HFFc6 (cell line): Measurements from ENCODE around the gene TTC3. TPM values are rescaled to one million over a fixed set of nuclear protein-coding genes. Genes with fewer than 3 reads are reported as not detected.

ENCODE experiments used
- DNase-seq: peaks from one replicate; pipeline ENCODE4 v3.0.0-alpha.2; 2018
- H3K27ac Mint-ChIP-seq: 2 replicates; pipeline ENCODE4 v1.8.0; 2020; ENCODE audit warnings: mild to moderate bottlenecking, mixed read lengths
- H3K27me3 Mint-ChIP-seq: 2 replicates; pipeline ENCODE4 v1.8.0; 2021; ENCODE audit warnings: mild to moderate bottlenecking, moderate library complexity, mixed read lengths; ENCODE audit not compliant: insufficient read depth
- H3K36me3 Mint-ChIP-seq: 2 replicates; pipeline ENCODE4 v1.8.0; 2021; ENCODE audit warnings: low read depth, mixed read lengths
- H3K4me1 Mint-ChIP-seq: 2 replicates; pipeline ENCODE4 v1.8.0; 2020; ENCODE audit warnings: low read depth, mixed read lengths
- H3K4me3 Mint-ChIP-seq: 2 replicates; pipeline ENCODE4 v1.8.0; 2020; ENCODE audit warnings: mild to moderate bottlenecking, moderate library complexity, mixed read lengths
- H3K9me3 Mint-ChIP-seq: 2 replicates; pipeline ENCODE4 v1.8.0; 2020; ENCODE audit warnings: mild to moderate bottlenecking, mixed read lengths
- CTCF ChIP-seq: fragments of 200-600 bp; sonication (generic); IDR thresholded peaks from 2 replicates; pipeline ENCODE4 v1.5.0; 2021; ENCODE audit warnings: antibody characterized with exemption, mild to moderate bottlenecking
- total RNA-seq, 6 experiments: library from RNA; stranded (reverse); fragmentation: NEBNext Ultra II Directional; extraction: Animal tissue kit (Norgen Biotek cat#: 25700); gene quantifications; 2 replicates in 1 of 6; 3 replicates in 5 of 6; pipeline ENCODE4 v1.2.3, GENCODE V29; 2021

TTC3 gene
- total RNA-seq, 6 experiments from 2014 or later = 123 to 173 (median 134) TPM

- no peak overlapping the region for H3K27ac Mint-ChIP-seq
- H3K4me1 Mint-ChIP-seq = no peaks in the 10 kb centered on the region
- H3K9me3 Mint-ChIP-seq = no peaks in the 10 kb centered on the region
- no peaks in the 10 kb centered on the region; the same call in none of the 2 replicates for H3K27me3 Mint-ChIP-seq
- peaks cover 28% of the 10 kb centered on the region for H3K36me3 Mint-ChIP-seq
- H3K4me3 Mint-ChIP-seq = no peak overlapping the region
- no peak for DNase-seq
- TF ChIP-seq CTCF = no peak
Observed at GRCh38 chr21:37232274-37233018, 159.4 kb downstream of the TTC3 start.

GRCh38 chr21:37233551-37234146 is 160.6 kb downstream of the TTC3 start:
- Mint-ChIP-seq H3K9me3 (no peaks in the 10 kb centered on the region), H3K36me3 (peaks cover 25% of the 10 kb centered on the region), H3K4me3 (no peak overlapping the region), H3K27me3 (no peaks in the 10 kb centered on the region; the same call in none of the 2 replicates), H3K27ac (no peak overlapping the region), H3K4me1 (no peaks in the 10 kb centered on the region)
- no peak for DNase-seq
- no peak for TF ChIP-seq CTCF

GRCh38 chr21:37237346-37237745 is 164.3 kb downstream of the TTC3 start:
- no peaks in the 10 kb centered on the region; the same call in 1 of the 2 replicates for H3K27me3 Mint-ChIP-seq
- H3K36me3 Mint-ChIP-seq = peaks cover 31% of the 10 kb centered on the region; the same call in 1 of the 2 replicates
- H3K4me3 Mint-ChIP-seq = no peak overlapping the region
- TF ChIP-seq CTCF = no peak
- H3K4me1 Mint-ChIP-seq = no peaks in the 10 kb centered on the region
- H3K27ac Mint-ChIP-seq = no peak overlapping the region
- no peak for DNase-seq
- H3K9me3 Mint-ChIP-seq = no peaks in the 10 kb centered on the region

GRCh38 chr21:37237764-37238163 is 164.7 kb downstream of the TTC3 start:
- no peak for DNase-seq
- peaks cover 28% of the 10 kb centered on the region; the same call in 1 of the 2 replicates for H3K36me3 Mint-ChIP-seq
- H3K27ac Mint-ChIP-seq = no peak overlapping the region
- H3K4me3 Mint-ChIP-seq = no peak overlapping the region
- H3K4me1 Mint-ChIP-seq = no peaks in the 10 kb centered on the region
- no peaks in the 10 kb centered on the region for H3K9me3 Mint-ChIP-seq
- no peaks in the 10 kb centered on the region for H3K27me3 Mint-ChIP-seq
- no peak for TF ChIP-seq CTCF

- H3K4me1 Mint-ChIP-seq = no peaks in the 10 kb centered on the region
- peaks cover 33% of the 10 kb centered on the region for H3K36me3 Mint-ChIP-seq
- no peak for DNase-seq
- H3K27ac Mint-ChIP-seq = no peak overlapping the region
- no peak overlapping the region for H3K4me3 Mint-ChIP-seq
- no peaks in the 10 kb centered on the region for H3K9me3 Mint-ChIP-seq
- no peaks in the 10 kb centered on the region for H3K27me3 Mint-ChIP-seq
- TF ChIP-seq CTCF = no peak
Observed at GRCh38 chr21:37240978-37241377, 167.9 kb downstream of the TTC3 start.
